PFSK-1 (cell line): Measurements from ENCODE around the gene ADD1.

Experiments used
- POLR2AphosphoS5 ChIP-seq: IDR thresholded peaks from 2 replicates; pipeline ENCODE4 v1.6.1; 2012; ENCODE audit warnings: low read depth, mild to moderate bottlenecking, control low read depth, low read length, moderate library complexity
- SIN3A ChIP-seq: IDR thresholded peaks from 2 replicates; pipeline ENCODE4 v1.6.1; 2012; ENCODE audit warnings: mild to moderate bottlenecking, low read length, moderate library complexity, borderline replicate concordance; ENCODE audit not compliant: insufficient read depth
- TF ChIP-seq, protein P1 (sequence below), 2 experiments: IDR thresholded peaks; 2 replicates each; pipeline versions ENCODE4 v1.6.1 to v1.8.0; 2011 to 2012; ENCODE audit warnings: low read depth in 2 of 2, low read length in 2 of 2, control low read depth in 1 of 2, inconsistent platforms in 1 of 2, mild to moderate bottlenecking in 1 of 2, moderate library complexity in 1 of 2; ENCODE audit not compliant: insufficient read depth in 1 of 2

DNA sequence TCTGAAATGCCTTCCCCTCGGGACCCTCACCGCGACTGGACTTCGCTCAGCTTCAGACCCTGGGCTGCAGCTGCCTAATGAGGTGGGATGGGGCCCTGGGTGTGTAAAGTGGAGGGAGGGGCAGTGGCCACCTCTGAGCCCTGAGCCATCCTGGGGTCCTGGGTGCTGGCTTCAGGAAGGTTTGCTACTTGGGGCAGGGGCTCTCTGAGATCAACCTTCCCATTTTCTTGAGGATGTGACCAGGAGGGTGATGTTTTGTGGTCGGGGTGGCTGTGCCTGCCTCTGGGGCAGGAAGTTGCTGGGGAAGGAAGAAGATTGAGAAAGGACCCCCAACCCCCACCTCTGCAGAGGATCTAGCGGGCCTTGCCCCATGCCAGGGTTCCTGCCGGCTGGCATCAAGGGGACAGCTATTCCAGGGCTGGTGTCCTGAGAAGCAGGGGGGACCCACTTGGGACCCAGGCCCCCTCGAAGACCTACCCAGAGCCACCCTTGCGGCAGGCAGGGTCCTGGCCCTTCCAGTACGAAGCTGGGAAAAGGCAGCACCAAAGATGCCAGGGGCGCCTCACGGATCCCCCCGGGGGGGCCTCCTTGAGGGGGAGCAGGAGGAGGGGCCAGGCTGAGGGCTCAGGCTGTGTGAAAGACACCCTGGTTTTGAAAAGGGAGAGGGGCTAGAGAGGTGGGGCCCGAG lies 44.3 kb upstream of the ADD1 start:
- no peak for TF ChIP-seq POLR2AphosphoS5
- no peak for TF ChIP-seq SIN3A
- TF ChIP-seq, protein P1, sequence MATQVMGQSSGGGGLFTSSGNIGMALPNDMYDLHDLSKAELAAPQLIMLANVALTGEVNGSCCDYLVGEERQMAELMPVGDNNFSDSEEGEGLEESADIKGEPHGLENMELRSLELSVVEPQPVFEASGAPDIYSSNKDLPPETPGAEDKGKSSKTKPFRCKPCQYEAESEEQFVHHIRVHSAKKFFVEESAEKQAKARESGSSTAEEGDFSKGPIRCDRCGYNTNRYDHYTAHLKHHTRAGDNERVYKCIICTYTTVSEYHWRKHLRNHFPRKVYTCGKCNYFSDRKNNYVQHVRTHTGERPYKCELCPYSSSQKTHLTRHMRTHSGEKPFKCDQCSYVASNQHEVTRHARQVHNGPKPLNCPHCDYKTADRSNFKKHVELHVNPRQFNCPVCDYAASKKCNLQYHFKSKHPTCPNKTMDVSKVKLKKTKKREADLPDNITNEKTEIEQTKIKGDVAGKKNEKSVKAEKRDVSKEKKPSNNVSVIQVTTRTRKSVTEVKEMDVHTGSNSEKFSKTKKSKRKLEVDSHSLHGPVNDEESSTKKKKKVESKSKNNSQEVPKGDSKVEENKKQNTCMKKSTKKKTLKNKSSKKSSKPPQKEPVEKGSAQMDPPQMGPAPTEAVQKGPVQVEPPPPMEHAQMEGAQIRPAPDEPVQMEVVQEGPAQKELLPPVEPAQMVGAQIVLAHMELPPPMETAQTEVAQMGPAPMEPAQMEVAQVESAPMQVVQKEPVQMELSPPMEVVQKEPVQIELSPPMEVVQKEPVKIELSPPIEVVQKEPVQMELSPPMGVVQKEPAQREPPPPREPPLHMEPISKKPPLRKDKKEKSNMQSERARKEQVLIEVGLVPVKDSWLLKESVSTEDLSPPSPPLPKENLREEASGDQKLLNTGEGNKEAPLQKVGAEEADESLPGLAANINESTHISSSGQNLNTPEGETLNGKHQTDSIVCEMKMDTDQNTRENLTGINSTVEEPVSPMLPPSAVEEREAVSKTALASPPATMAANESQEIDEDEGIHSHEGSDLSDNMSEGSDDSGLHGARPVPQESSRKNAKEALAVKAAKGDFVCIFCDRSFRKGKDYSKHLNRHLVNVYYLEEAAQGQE (IDR thresholded peaks at IDR 0.05; ENCODE audit: insufficient read depth in 1 of 2, low read depth in 2 of 2, low read length in 2 of 2): no peak
